22Rv1 (cell line): ENCODE results near the gene CEP131.

Experiments used
- H3K27ac ChIP-seq: fragments of 450-650 bp; 2 replicates; pipeline ENCODE4 v1.5.1; 2017
- CTCF ChIP-seq: fragments of 450-650 bp; IDR thresholded peaks from 2 replicates; pipeline ENCODE4 v1.5.1; 2017; ENCODE audit warnings: mild to moderate bottlenecking
- ZFX ChIP-seq: fragments of 450-650 bp; IDR thresholded peaks from 2 replicates; pipeline ENCODE4 v1.6.1; 2017; ENCODE audit warnings: antibody characterized with exemption, borderline replicate concordance

CEP131 gene

GRCh38 chr17:81222906-81223761 is at the start of gene CEP131:
Gene CEP131 (minus strand): TSS chr17:81222965. CDS start chr17:81220056, 2,909 bp downstream.
- no peak for TF ChIP-seq ZFX
- no peak for TF ChIP-seq CTCF
- peak within 1 kb of the TSS; percentile 53 for H3K27ac ChIP-seq

- TF ChIP-seq CTCF: no peak
- TF ChIP-seq ZFX: no peak
- no peak overlapping the region for H3K27ac ChIP-seq
Observed at GRCh38 chr17:81271226-81271625, 48.5 kb upstream of the CEP131 start.

GRCh38 chr17:81270279-81270678 is 47.5 kb upstream of the CEP131 start:
- no peak overlapping the region for H3K27ac ChIP-seq
- TF ChIP-seq ZFX (no peak), CTCF (no peak)

- no peak overlapping the region; the same call in 1 of the 2 replicates for H3K27ac ChIP-seq
- TF ChIP-seq CTCF: no peak
- no peak for TF ChIP-seq ZFX
Observed at GRCh38 chr17:81267390-81268067, 44.8 kb upstream of the CEP131 start.

GRCh38 chr17:81265576-81265975 is 42.8 kb upstream of the CEP131 start:
- H3K27ac ChIP-seq: no peak overlapping the region
- TF ChIP-seq CTCF: no peak
- no peak for TF ChIP-seq ZFX

- H3K27ac ChIP-seq: no peak overlapping the region
- TF ChIP-seq CTCF: no peak
- no peak for TF ChIP-seq ZFX
Observed at GRCh38 chr17:81264640-81265039, 41.9 kb upstream of the CEP131 start.
